K562 (cell line): Measurements from ENCODE around the gene HSPA1L. TPM values are rescaled to one million over a fixed set of nuclear protein-coding genes. Genes with fewer than 3 reads are reported as not detected.

Experiments used
- ETV5 ChIP-seq: sonication (generic); formaldehyde crosslinking; IDR thresholded peaks from 2 replicates; pipeline ENCODE4 v1.4.0; 2020; ENCODE audit warnings: low read depth, mild to moderate bottlenecking, missing genetic modification reagents
- GTF2E2 ChIP-seq: fragments of 200-800 bp; sonication (Bioruptor generic); IDR thresholded peaks from 2 replicates; pipeline ENCODE4 v1.6.1; 2016; ENCODE audit warnings: missing genetic modification characterization, missing compliant biosample characterization
- HDGF ChIP-seq: fragments of 450-650 bp; IDR thresholded peaks from 2 replicates; pipeline ENCODE4 v1.6.1; 2016
- MCM7 ChIP-seq, 2 experiments: fragments of 450-650 bp; IDR thresholded peaks; 2 replicates each; pipeline ENCODE4 v1.6.1; 2016 to 2018
- PPARD ChIP-seq: fragments of 250-450 bp; sonication (Bioruptor Pico); IDR thresholded peaks from 2 replicates; pipeline ENCODE4 v1.8.0; 2022; ENCODE audit warnings: inconsistent platforms, mild to moderate bottlenecking, moderate library complexity
- RBBP5 ChIP-seq: fragments of 200-600 bp; sonication (generic); IDR thresholded peaks from 2 replicates; pipeline ENCODE4 v1.6.1; 2012; ENCODE audit warnings: borderline replicate concordance, mild to moderate bottlenecking, low read length, control low read depth, inconsistent platforms; ENCODE audit not compliant: insufficient read depth, poor library complexity, severe bottlenecking
- SIRT6 ChIP-seq: IDR thresholded peaks from one replicate; pipeline ENCODE4 v1.6.1; 2012; ENCODE audit warnings: low read depth, mild to moderate bottlenecking, control low read depth, inconsistent platforms, low read length, moderate library complexity
- SRSF7 ChIP-seq: fragments of 200-400 bp; formaldehyde crosslinking; optimal IDR thresholded peaks from 2 replicates; pipeline ENCODE3; 2017; ENCODE audit warnings: mild to moderate bottlenecking, low read depth, low read length
- TFAM ChIP-seq: fragments of 250-450 bp; sonication (Bioruptor Pico); conservative IDR thresholded peaks from 2 replicates; pipeline ENCODE4 v1.5.0; 2021; ENCODE audit warnings: mild to moderate bottlenecking, moderate library complexity
- ZBTB7A ChIP-seq: IDR thresholded peaks from 2 replicates; pipeline ENCODE4 v1.6.1; 2011; ENCODE audit warnings: low read depth, mild to moderate bottlenecking, low read length, moderate library complexity, borderline replicate concordance; ENCODE audit not compliant: control insufficient read depth
- ZNF143 ChIP-seq: sonication (generic); formaldehyde crosslinking; IDR thresholded peaks from 2 replicates; pipeline ENCODE4 v1.9.0; 2022; ENCODE audit warnings: mild to moderate bottlenecking, missing genetic modification reagents
- polyA plus RNA-seq, 8 experiments: library from polyadenylated mRNA; depleted of rRNA in 4 of 8; stranded (reverse) in 5 of 8; unstranded in 3 of 8; fragments of >200 nt; fragmentation: Nextera tagmentation in 2 of 8; fragmentation: Illumina TruSeq in 1 of 8; extraction: Ambion mirVana in 2 of 8; extraction: Trizol in 1 of 8; gene quantifications; 2 replicates each; pipeline versions ENCODE4 v1.2.1 to v1.2.3, GENCODE V29; 2011 to 2014; ENCODE audit warnings: inconsistent platforms in 1 of 8, missing spikeins in 1 of 8
- total RNA-seq, 7 experiments: library from RNA; depleted of rRNA in 6 of 7; stranded (reverse); fragments of >200 nt in 6 of 7; fragmentation: Illumina TruSeq in 2 of 7; extraction: Trizol in 2 of 7; gene quantifications; 2 replicates each; pipeline versions ENCODE4 v1.2.1 to v1.2.3, GENCODE V29; 2011 to 2021; ENCODE audit warnings: low replicate concordance in 1 of 7
- TF ChIP-seq, protein P1 (sequence below): IDR thresholded peaks from 3 replicates; pipeline ENCODE4 v1.6.1; 2011; ENCODE audit warnings: borderline replicate concordance, mild to moderate bottlenecking; ENCODE audit not compliant: insufficient read length, insufficient read depth
- TF ChIP-seq, protein P2 (sequence below): fragments of 250-450 bp; sonication (Bioruptor Pico); IDR thresholded peaks from 2 replicates; pipeline ENCODE4 v1.4.0; 2020; ENCODE audit warnings: mild to moderate bottlenecking
- TF ChIP-seq, protein P3 (sequence below), 2 experiments: fragments of 450-650 bp; formaldehyde crosslinking in 1 of 2; IDR thresholded peaks; 2 replicates each; pipeline versions ENCODE4 v1.4.0 to v1.6.1; 2014 to 2020; ENCODE audit warnings: mild to moderate bottlenecking in 2 of 2, borderline replicate concordance in 1 of 2, low read depth in 1 of 2

Gene HSPA1L
- total and polyA plus RNA-seq, 9 of the 15 experiments (the other 6 are each of a cell fraction or from before 2014, with no cell fraction given) = 0.14 to 2.1 (median 1.3) TPM

DNA sequence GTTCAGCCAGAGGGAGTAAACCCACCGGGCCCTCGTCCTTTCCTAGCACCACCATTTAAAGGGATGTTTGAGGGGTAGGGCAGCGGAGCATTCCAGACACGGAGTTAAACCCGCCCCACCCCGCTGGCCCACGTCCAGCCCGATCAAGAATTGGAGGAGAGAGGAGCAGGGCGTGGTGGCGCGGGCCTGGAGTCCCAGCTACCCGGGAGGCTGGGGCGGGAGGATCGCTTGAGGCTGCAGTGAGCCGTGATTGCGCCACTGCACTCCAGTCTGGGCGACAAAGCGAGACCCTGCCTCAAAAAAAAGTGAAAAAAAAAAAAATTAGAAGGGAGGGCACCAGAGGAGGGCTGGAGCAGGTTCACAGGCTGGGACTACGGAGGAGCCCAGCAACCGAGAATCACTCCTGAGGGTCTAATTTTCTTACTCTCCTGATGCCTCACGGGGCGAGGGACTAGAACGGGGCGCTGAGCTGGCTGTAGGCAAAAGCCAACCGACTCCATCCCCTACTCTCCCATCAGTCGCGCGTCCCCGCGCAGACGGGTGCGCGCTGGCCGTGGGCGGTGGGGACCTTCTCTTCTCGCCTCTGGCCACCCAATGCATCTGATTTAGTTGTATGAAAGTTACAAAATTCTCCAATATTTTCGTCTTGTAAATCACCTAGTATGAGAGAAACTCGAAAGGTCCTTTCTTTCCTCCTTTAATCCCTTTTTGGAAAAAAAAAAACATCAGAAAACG is 6.4 kb upstream of the HSPA1L start (continued):
- TF ChIP-seq SRSF7 = no peak
- no peak for TF ChIP-seq TFAM (CRISPR knock-in tag)
- TF ChIP-seq ZNF143 (CRISPR knock-in tag) = no peak; the same call in 1 of the 2 replicates
- TF ChIP-seq, protein P1, sequence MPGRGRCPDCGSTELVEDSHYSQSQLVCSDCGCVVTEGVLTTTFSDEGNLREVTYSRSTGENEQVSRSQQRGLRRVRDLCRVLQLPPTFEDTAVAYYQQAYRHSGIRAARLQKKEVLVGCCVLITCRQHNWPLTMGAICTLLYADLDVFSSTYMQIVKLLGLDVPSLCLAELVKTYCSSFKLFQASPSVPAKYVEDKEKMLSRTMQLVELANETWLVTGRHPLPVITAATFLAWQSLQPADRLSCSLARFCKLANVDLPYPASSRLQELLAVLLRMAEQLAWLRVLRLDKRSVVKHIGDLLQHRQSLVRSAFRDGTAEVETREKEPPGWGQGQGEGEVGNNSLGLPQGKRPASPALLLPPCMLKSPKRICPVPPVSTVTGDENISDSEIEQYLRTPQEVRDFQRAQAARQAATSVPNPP = no peak
- TF ChIP-seq SIRT6 = no peak
- TF ChIP-seq HDGF = no peak
- TF ChIP-seq MCM7 (IDR thresholded peaks at IDR 0.05) = no peak
- no peak for TF ChIP-seq PPARD (CRISPR knock-in tag)
- TF ChIP-seq, protein P2, sequence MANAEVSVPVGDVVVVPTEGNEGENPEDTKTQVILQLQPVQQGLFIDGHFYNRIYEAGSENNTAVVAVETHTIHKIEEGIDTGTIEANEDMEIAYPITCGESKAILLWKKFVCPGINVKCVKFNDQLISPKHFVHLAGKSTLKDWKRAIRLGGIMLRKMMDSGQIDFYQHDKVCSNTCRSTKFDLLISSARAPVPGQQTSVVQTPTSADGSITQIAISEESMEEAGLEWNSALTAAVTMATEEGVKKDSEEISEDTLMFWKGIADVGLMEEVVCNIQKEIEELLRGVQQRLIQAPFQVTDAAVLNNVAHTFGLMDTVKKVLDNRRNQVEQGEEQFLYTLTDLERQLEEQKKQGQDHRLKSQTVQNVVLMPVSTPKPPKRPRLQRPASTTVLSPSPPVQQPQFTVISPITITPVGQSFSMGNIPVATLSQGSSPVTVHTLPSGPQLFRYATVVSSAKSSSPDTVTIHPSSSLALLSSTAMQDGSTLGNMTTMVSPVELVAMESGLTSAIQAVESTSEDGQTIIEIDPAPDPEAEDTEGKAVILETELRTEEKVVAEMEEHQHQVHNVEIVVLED (CRISPR knock-in tag) = no peak; the same call in 1 of the 2 replicates
- TF ChIP-seq GTF2E2 (tag) = no peak; the same call in 1 of the 2 replicates
- TF ChIP-seq, protein P3, sequence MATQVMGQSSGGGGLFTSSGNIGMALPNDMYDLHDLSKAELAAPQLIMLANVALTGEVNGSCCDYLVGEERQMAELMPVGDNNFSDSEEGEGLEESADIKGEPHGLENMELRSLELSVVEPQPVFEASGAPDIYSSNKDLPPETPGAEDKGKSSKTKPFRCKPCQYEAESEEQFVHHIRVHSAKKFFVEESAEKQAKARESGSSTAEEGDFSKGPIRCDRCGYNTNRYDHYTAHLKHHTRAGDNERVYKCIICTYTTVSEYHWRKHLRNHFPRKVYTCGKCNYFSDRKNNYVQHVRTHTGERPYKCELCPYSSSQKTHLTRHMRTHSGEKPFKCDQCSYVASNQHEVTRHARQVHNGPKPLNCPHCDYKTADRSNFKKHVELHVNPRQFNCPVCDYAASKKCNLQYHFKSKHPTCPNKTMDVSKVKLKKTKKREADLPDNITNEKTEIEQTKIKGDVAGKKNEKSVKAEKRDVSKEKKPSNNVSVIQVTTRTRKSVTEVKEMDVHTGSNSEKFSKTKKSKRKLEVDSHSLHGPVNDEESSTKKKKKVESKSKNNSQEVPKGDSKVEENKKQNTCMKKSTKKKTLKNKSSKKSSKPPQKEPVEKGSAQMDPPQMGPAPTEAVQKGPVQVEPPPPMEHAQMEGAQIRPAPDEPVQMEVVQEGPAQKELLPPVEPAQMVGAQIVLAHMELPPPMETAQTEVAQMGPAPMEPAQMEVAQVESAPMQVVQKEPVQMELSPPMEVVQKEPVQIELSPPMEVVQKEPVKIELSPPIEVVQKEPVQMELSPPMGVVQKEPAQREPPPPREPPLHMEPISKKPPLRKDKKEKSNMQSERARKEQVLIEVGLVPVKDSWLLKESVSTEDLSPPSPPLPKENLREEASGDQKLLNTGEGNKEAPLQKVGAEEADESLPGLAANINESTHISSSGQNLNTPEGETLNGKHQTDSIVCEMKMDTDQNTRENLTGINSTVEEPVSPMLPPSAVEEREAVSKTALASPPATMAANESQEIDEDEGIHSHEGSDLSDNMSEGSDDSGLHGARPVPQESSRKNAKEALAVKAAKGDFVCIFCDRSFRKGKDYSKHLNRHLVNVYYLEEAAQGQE (IDR thresholded peaks at IDR 0.05; ENCODE audit: borderline replicate concordance) = no peak
- TF ChIP-seq, protein P3 (CRISPR knock-in tag; IDR thresholded peaks at IDR 0.05; ENCODE audit: low read depth) = no peak
- no peak for TF ChIP-seq ETV5 (CRISPR knock-in tag)
- TF ChIP-seq ZBTB7A = peak; percentile 60; the same call in 1 of the 2 replicates
- peak; percentile 86 for TF ChIP-seq RBBP5
